Mesodermal cell (in vitro differentiated cells): Measurements from ENCODE around the gene MAFF. TPM values are rescaled to one million over a fixed set of nuclear protein-coding genes. Genes with fewer than 3 reads are reported as not detected.
"Not testable (repeated sequence)": the region's sequence is repeated elsewhere in the genome, so short reads cannot be mapped to it uniquely, and the experiment has no call there.

Experiments used
- H3K27ac ChIP-seq: 2 replicates; pipeline ENCODE4 v1.7.0; 2013; ENCODE audit warnings: mild to moderate bottlenecking, low read depth, low read length, moderate library complexity; ENCODE audit not compliant: severe bottlenecking
- H3K36me3 ChIP-seq: 2 replicates; pipeline ENCODE4 v1.7.1; 2013; ENCODE audit warnings: mild to moderate bottlenecking, low read length, moderate library complexity; ENCODE audit not compliant: control insufficient read depth, insufficient read depth
- H3K4me1 ChIP-seq: one replicate; pipeline ENCODE4 v1.7.1; 2013; ENCODE audit warnings: mild to moderate bottlenecking, low read length; ENCODE audit not compliant: insufficient read depth, control insufficient read depth, poor library complexity, severe bottlenecking
- H3K4me3 ChIP-seq: 2 replicates; pipeline ENCODE4 v1.7.0; 2013; ENCODE audit warnings: low read length, control low read depth, mild to moderate bottlenecking; ENCODE audit not compliant: insufficient read depth, poor library complexity, severe bottlenecking; ENCODE audit errors: extremely low read depth
- H3K9me3 ChIP-seq: 2 replicates; pipeline ENCODE4 v1.7.1; 2013; ENCODE audit warnings: mild to moderate bottlenecking, low read length, moderate library complexity; ENCODE audit not compliant: control insufficient read depth
- WGBS, 2 experiments: methylation state at CpG; one replicate each; pipeline ENCODE4 v1.1.5; 2013; ENCODE audit warnings: missing lambda C conversion rate in 2 of 2; ENCODE audit not compliant: insufficient coverage in 2 of 2; 5-methylcytosine and 5-hydroxymethylcytosine counted together
- polyA plus RNA-seq, 2 experiments: library from polyadenylated mRNA; stranded (reverse); fragments of 50-300 nt; gene quantifications; one replicate each; pipeline ENCODE4 v1.2.3, GENCODE V29; 2013

Gene MAFF
- 18.8 TPM for polyA plus RNA-seq (2013, experiment 1 of 2)
- 14.8 TPM for polyA plus RNA-seq (2013, experiment 2 of 2)

GRCh38 chr22:38201711-38202436 is at the start of gene MAFF:
TSS of gene MAFF (plus strand) at chr22:38201994. CDS start at chr22:38213854, 11,860 bp downstream.
- peaks cover 28% of the 10 kb centered on the region for H3K4me1 ChIP-seq
- H3K36me3 ChIP-seq = peaks cover 6% of the 10 kb centered on the region
- no peaks in the 10 kb centered on the region for H3K9me3 ChIP-seq
- WGBS, 2 experiments = 0% methylated on average over 46 to 53 of the region's 85 CpGs
- H3K4me3 ChIP-seq = peak within 1 kb of the TSS; percentile 80
- peak within 1 kb of the TSS; percentile 100 for H3K27ac ChIP-seq

DNA sequence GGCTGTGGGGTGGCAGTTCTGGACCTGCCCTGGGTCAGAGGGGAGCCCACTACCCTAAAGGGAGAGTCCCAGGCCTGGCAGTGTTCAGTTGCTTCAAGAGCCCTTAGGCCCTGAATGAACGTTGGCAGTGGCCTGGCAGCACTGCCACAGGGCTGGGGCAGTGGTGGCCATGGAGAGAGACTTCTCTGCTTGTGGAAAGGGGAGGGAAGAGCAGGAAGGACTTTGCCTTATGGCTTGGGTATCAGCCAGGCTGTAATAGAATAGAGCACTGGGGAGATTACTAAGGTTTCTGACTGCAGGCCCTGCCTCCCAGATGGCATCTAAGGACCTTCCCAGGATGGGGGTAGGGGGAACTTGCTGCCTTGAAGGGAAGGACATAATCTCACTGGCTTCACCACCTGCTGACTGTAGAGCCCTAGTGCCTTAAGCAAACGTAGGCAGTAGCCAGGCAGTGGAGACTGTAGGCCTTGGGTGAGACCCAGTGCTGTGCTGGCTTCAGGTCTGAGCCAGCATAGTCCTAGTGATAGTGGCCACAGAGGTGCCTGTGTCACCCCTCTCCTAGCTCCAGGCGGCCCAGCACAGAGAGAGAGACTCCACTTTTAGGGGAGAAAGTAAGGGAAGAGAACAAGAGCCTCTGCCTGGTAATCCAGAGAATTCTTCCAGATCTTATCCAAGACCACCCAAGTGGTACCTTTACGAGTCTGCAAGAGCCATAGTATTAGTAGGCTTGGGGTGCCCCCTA is 47.8 kb upstream of the MAFF start:
- Histone ChIP-seq H3K9me3 (no peaks in the 10 kb centered on the region), H3K27ac (no peak overlapping the region), H3K4me3 (no peak overlapping the region), H3K4me1 (no peaks in the 10 kb centered on the region), H3K36me3 (no peaks in the 10 kb centered on the region)
- WGBS, 2 experiments = 74 to 92% methylated on average over 1 to 4 of the region's 4 CpGs

DNA sequence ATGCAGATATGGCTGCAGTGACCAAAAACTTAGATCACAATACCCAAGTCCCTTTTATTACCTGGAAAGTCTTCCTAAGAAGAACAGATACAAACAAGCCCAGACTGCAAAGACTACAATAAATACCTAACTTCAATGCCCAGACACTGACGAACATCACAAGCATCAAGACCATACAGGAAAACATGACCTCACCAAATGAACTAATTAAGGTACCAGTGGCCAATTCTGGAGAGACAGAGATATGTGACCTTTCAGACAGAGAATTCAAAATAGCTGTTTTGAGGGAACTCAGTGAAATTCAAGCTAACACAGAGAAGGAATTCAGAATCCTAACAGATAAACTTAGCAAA is 47.3 kb upstream of the MAFF start:
- not testable (repeated sequence) for H3K9me3 ChIP-seq, H3K36me3 ChIP-seq, H3K4me1 ChIP-seq, H3K4me3 ChIP-seq, H3K27ac ChIP-seq
- no CpG with 5 or more reads among the region's 1 CpG for WGBS, 2 experiments

- H3K36me3 ChIP-seq = no peaks in the 10 kb centered on the region
- H3K4me1 ChIP-seq = no peaks in the 10 kb centered on the region
- H3K4me3 ChIP-seq = no peak overlapping the region
- 80% methylated on average over 1 of the region's 1 CpG; no CpG with 5 or more reads in 1 of the 2 experiments for WGBS, 2 experiments
- H3K27ac ChIP-seq = no peak overlapping the region
- H3K9me3 ChIP-seq = no peaks in the 10 kb centered on the region
These were observed 46.1 kb upstream of the MAFF start for GRCh38 chr22:38155703-38156102.

- Histone ChIP-seq H3K4me3 (no peak overlapping the region), H3K27ac (peak overlapping the region; percentile 62)
- 89 to 95% methylated on average over 9 to 11 of the region's 14 CpGs for WGBS, 2 experiments
These were observed 38.6 kb upstream of the MAFF start for GRCh38 chr22:38162881-38163843.

DNA sequence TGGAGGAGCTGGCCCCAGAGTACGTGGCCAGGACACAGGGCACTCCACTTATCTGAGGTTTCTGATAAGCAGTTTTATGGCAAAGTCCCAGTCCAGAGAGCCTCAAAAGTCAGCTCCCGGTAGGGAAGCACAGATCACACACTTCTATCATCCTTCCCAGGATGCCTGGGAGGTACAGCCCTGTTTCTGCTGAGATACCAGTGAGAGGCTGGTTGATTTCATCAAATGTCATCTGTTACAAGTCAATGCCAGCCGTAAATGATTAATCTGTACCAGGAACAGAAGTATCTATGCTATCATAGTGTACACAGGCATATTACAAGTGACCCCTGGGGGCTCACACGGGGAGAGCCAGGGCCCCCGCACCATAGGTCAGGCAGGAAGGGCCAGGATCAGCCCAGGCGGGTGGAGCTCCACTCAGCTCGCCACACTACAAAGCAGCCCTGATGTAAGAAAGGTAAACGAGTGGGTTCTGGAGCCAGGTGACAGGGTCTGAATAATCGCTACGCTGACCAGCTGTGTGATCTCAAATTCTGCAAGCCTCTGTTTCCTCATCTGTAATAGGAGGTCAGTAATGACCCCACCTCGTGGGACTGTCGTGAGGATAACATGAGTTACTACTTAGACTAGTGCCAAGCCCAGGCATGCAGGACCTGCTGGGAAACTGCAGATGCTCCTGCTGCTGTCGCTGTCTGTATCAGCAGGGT is 37.8 kb upstream of the MAFF start:
- WGBS, 2 experiments = 92% methylated on average over 11 of the region's 13 CpGs

More at GRCh38 chr22:38162881-38163843, 38.6 kb upstream of the MAFF start:
- peaks cover 3% of the 10 kb centered on the region for H3K4me1 ChIP-seq
- H3K36me3 ChIP-seq = peaks cover 5% of the 10 kb centered on the region
- H3K9me3 ChIP-seq = no peaks in the 10 kb centered on the region

GRCh38 chr22:38164551-38164918 is 37.3 kb upstream of the MAFF start:
- no peak overlapping the region for H3K4me3 ChIP-seq
- peaks cover 5% of the 10 kb centered on the region for H3K36me3 ChIP-seq
- H3K9me3 ChIP-seq = no peaks in the 10 kb centered on the region
- peaks cover 3% of the 10 kb centered on the region for H3K4me1 ChIP-seq
- peak overlapping the region; percentile 45 for H3K27ac ChIP-seq
- WGBS, 2 experiments = 90 to 97% methylated on average over 6 to 7 of the region's 7 CpGs

More for the DNA sequence above, 37.8 kb upstream of the MAFF start:
- Histone ChIP-seq H3K9me3 (no peaks in the 10 kb centered on the region), H3K27ac (peak overlapping the region; percentile 45), H3K4me1 (peaks cover 3% of the 10 kb centered on the region), H3K4me3 (no peak overlapping the region), H3K36me3 (peaks cover 5% of the 10 kb centered on the region)

GRCh38 chr22:38165922-38166593 is 35.7 kb upstream of the MAFF start:
- Histone ChIP-seq H3K27ac (no peak overlapping the region), H3K36me3 (peaks cover 5% of the 10 kb centered on the region)
- WGBS, 2 experiments = 97 to 98% methylated on average over 11 to 13 of the region's 13 CpGs

DNA sequence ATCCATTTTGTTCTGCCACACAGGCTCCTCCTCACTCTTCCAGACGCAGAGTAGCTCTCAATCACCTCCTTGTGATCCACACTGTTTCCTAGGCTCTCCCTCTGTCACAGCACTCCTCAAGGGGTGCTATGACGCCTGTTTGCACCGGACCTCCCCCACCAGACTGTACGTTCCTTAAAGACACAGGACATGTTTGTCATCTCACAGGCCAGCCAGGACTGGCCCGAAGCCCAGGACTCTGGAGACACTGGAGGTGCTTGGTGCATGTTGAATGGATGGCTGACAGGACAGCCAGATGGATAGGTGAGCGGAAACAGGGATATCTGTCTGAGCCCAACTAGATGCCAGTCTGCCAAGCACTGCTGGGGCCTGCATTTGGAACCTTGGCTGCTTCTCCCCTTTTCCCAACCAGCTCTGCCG is 33.8 kb upstream of the MAFF start:
- H3K27ac ChIP-seq = no peak overlapping the region
- WGBS, 2 experiments = 90 to 94% methylated on average over 4 to 7 of the region's 7 CpGs
- H3K9me3 ChIP-seq = no peaks in the 10 kb centered on the region
- peaks cover 5% of the 10 kb centered on the region for H3K36me3 ChIP-seq
- H3K4me3 ChIP-seq = no peak overlapping the region
- peaks cover 6% of the 10 kb centered on the region for H3K4me1 ChIP-seq

More at GRCh38 chr22:38165922-38166593, 35.7 kb upstream of the MAFF start:
- peaks cover 3% of the 10 kb centered on the region for H3K4me1 ChIP-seq
- H3K4me3 ChIP-seq = no peak overlapping the region
- H3K9me3 ChIP-seq = no peaks in the 10 kb centered on the region
